SKM-1 treated with dmso at 0.1 percent for 144 hours (cell line): ENCODE results near the gene C9orf78.

ENCODE experiments used
- DNase-seq: peaks from one replicate; lab custom pipeline; 2025; ENCODE audit not compliant: unreplicated experiment; lab: John Stamatoyannopoulos, UW

Gene C9orf78

DNA sequence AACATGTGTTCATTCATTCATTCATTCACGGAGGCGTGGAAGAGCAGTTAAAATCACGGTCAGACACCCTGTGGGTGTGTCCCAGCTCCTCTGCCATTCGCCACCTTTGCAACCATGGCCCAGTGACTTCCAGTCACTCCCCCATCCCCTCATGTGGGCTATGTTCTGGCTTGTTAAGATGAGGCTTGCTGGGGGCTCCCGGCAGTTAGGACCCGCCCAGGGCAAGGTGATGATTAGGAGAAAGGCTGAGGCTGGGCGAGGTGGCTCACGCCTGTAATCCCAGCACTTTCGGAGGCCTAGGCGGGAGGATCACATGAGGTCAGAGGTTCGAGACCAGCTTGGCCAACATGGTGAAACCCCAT lies 57.3 kb downstream of the C9orf78 start:
- no peak for DNase-seq
